ENCODE results near the gene PALD1.

Gene PALD1

GRCh38 chr10:70542565-70542938 lies 64.0 kb downstream of the PALD1 start:
- ChIA-PET CTCF (interaction anchor here (1.4 to 11.9 kb wide), 4 partner anchors 9 to 216 kb away, joined by 4 to 180 read pairs (median 7); no protein-coding TSS in a partner anchor), POLR2A (no interaction called here)
- H3K4me3 ChIP-seq (ENCODE audit: low read depth, low read length), result no peak overlapping the region
- peak; percentile 16 for TF ChIP-seq CTCF (IDR thresholded peaks at IDR 0.05; ENCODE audit: insufficient read depth, low read length, missing control alignments)
- no peak for DNase-seq (ENCODE audit: low read depth, low spot score)

GRCh38 chr10:70543911-70544310 lies 65.3 kb downstream of the PALD1 start:
- CTCF ChIA-PET, result interaction anchor here (0.9 to 11.9 kb wide), 8 partner anchors 12 to 322 kb away, joined by 3 to 180 read pairs (median 4); no protein-coding TSS in a partner anchor
- TF ChIP-seq CTCF (IDR thresholded peaks at IDR 0.05; ENCODE audit: insufficient read depth, low read length, missing control alignments), result no peak
- POLR2A ChIA-PET, result no interaction called here
- no peak for DNase-seq (ENCODE audit: low read depth, low spot score)
- no peak overlapping the region for H3K4me3 ChIP-seq (ENCODE audit: low read depth, low read length)

GRCh38 chr10:70544431-70545340 lies 66.1 kb downstream of the PALD1 start:
- no peak for DNase-seq (ENCODE audit: low read depth, low spot score)
- ChIA-PET POLR2A (no interaction called here), CTCF (interaction anchor here (0.7 to 11.9 kb wide), 5 partner anchors 82 to 330 kb away, joined by 3 to 180 read pairs (median 4); no protein-coding TSS in a partner anchor)
- no peak for TF ChIP-seq CTCF (IDR thresholded peaks at IDR 0.05; ENCODE audit: insufficient read depth, low read length, missing control alignments)
- H3K4me3 ChIP-seq (ENCODE audit: low read depth, low read length), result no peak overlapping the region

GRCh38 chr10:70546584-70546983 lies 68.0 kb downstream of the PALD1 start:
- no peak for DNase-seq (ENCODE audit: low read depth, low spot score)
- CTCF ChIA-PET, result interaction anchor here (3.0 to 11.9 kb wide), 2 partner anchors 84 to 213 kb away, joined by 24 to 180 read pairs; no protein-coding TSS in a partner anchor

GRCh38 chr10:70549351-70549961 lies 70.9 kb downstream of the PALD1 start:
- no peak for TF ChIP-seq CTCF (IDR thresholded peaks at IDR 0.05; ENCODE audit: insufficient read depth, low read length, missing control alignments)
- CTCF ChIA-PET, result interaction anchor here (0.7 to 9.4 kb wide), 63 partner anchors 8 to 721 kb away, joined by 3 to 496 read pairs (median 4); partner anchors contain the start of gene SGPL1
- POLR2A ChIA-PET, result no interaction called here
- H3K4me3 ChIP-seq (ENCODE audit: low read depth, low read length), result no peak overlapping the region
- no peak for DNase-seq (ENCODE audit: low read depth, low spot score)

More at GRCh38 chr10:70546584-70546983, 68.0 kb downstream of the PALD1 start:
- TF ChIP-seq CTCF (IDR thresholded peaks at IDR 0.05; ENCODE audit: insufficient read depth, low read length, missing control alignments), result no peak
- POLR2A ChIA-PET, result no interaction called here
- no peak overlapping the region for H3K4me3 ChIP-seq (ENCODE audit: low read depth, low read length)

GRCh38 chr10:70549962-70550458 lies 71.4 kb downstream of the PALD1 start:
- DNase-seq (ENCODE audit: low read depth, low spot score), result no peak
- ChIA-PET CTCF (interaction anchor here (0.6 to 9.4 kb wide), 61 partner anchors 9 to 721 kb away, joined by 3 to 496 read pairs (median 4); partner anchors contain the start of gene SGPL1), POLR2A (no interaction called here)
- peak; percentile 83 for TF ChIP-seq CTCF (IDR thresholded peaks at IDR 0.05; ENCODE audit: insufficient read depth, low read length, missing control alignments)
- H3K4me3 ChIP-seq (ENCODE audit: low read depth, low read length), result no peak overlapping the region

Data from AG04449 (cell line).